ENCODE data around the gene RASL12.

The RASL12 gene

GRCh38 chr15:65054333-65055200 lies 13.2 kb downstream of the RASL12 start:
- TF ChIP-seq CTCF (conservative IDR thresholded peaks at IDR 0.05; ENCODE audit: low read depth, low read length) = peak; percentile 97

GRCh38 chr15:65052956-65053355 lies 14.8 kb downstream of the RASL12 start:
- TF ChIP-seq CTCF (conservative IDR thresholded peaks at IDR 0.05; ENCODE audit: low read depth, low read length) = no peak
- no peak overlapping the region for H3K4me3 ChIP-seq (ENCODE audit: low read length)
- DNase-seq (ENCODE audit: low read depth) = no peak

More at GRCh38 chr15:65054333-65055200, 13.2 kb downstream of the RASL12 start:
- no peak overlapping the region for H3K4me3 ChIP-seq (ENCODE audit: low read length)
- DNase-seq (ENCODE audit: low read depth) = no peak

GRCh38 chr15:65051266-65051665 lies 16.5 kb downstream of the RASL12 start:
- TF ChIP-seq CTCF (conservative IDR thresholded peaks at IDR 0.05; ENCODE audit: low read depth, low read length) = no peak

GRCh38 chr15:65050270-65050669 lies 17.5 kb downstream of the RASL12 start:
- no peak overlapping the region for H3K4me3 ChIP-seq (ENCODE audit: low read length)
- no peak for TF ChIP-seq CTCF (conservative IDR thresholded peaks at IDR 0.05; ENCODE audit: low read depth, low read length)
- no peak for DNase-seq (ENCODE audit: low read depth)

More at GRCh38 chr15:65051266-65051665, 16.5 kb downstream of the RASL12 start:
- no peak for DNase-seq (ENCODE audit: low read depth)
- H3K4me3 ChIP-seq (ENCODE audit: low read length) = no peak overlapping the region

GRCh38 chr15:65049418-65049840 lies 18.4 kb downstream of the RASL12 start:
- H3K4me3 ChIP-seq (ENCODE audit: low read length) = peak overlapping the region; percentile 47
- no peak for TF ChIP-seq CTCF (conservative IDR thresholded peaks at IDR 0.05; ENCODE audit: low read depth, low read length)

GRCh38 chr15:65048241-65048640 lies 19.6 kb downstream of the RASL12 start:
- no peak for DNase-seq (ENCODE audit: low read depth)
- H3K4me3 ChIP-seq (ENCODE audit: low read length) = no peak overlapping the region
- TF ChIP-seq CTCF (conservative IDR thresholded peaks at IDR 0.05; ENCODE audit: low read depth, low read length) = no peak

More at GRCh38 chr15:65049418-65049840, 18.4 kb downstream of the RASL12 start:
- no peak for DNase-seq (ENCODE audit: low read depth)

All from retinal pigment epithelial cell (primary cell).